Thoracic aorta (tissue), 2 donors: Measurements from ENCODE around the gene SLCO3A1. TPM values are rescaled to one million over a fixed set of nuclear protein-coding genes. Genes with fewer than 3 reads are reported as not detected.
"Not testable (repeated sequence)": the region's sequence is repeated elsewhere in the genome, so short reads cannot be mapped to it uniquely, and the experiment has no call there.

Source experiments
- ATAC-seq: fragments of 150-250 bp; one replicate; pipeline ENCODE4 v1.8.0; 2017; ENCODE audit warnings: low read depth; ENCODE audit not compliant: insufficient number of reproducible peaks, low FRiP score
- DNase-seq: peaks from one replicate; pipeline ENCODE4 v3.0.0-alpha.2; 2020; ENCODE audit warnings: low spot score
- H3K27ac ChIP-seq, 2 donors: fragments of 200-600 bp; sonication (generic); 1 replicate in 1 of 2; 2 replicates in 1 of 2; pipeline ENCODE4 v1.5.1; 2016; ENCODE audit warnings: mild to moderate bottlenecking in 2 of 2, moderate library complexity in 2 of 2
- H3K27me3 ChIP-seq: fragments of 200-600 bp; sonication (generic); replicated peaks from 2 replicates; pipeline ENCODE4 v1.6.0; 2016; ENCODE audit warnings: mild to moderate bottlenecking; ENCODE audit not compliant: insufficient read depth
- H3K36me3 ChIP-seq: fragments of 200-600 bp; sonication (generic); one replicate; pipeline ENCODE4 v1.5.1; 2016
- H3K4me1 ChIP-seq, 2 donors: fragments of 200-600 bp; sonication (generic); 1 replicate in 1 of 2; 2 replicates in 1 of 2; pipeline versions ENCODE4 v1.5.1 to v1.6.0; 2016; ENCODE audit warnings: low read depth in 2 of 2, mild to moderate bottlenecking in 1 of 2; ENCODE audit not compliant: control insufficient read depth in 1 of 2
- H3K4me3 ChIP-seq: fragments of 200-600 bp; sonication (generic); 2 replicates; pipeline ENCODE4 v1.5.1; 2016; ENCODE audit warnings: mild to moderate bottlenecking
- H3K9me3 ChIP-seq: fragments of 200-600 bp; sonication (generic); 2 replicates; pipeline ENCODE4 v1.5.1; 2016
- total RNA-seq, 2 donors: library from RNA; depleted of rRNA; stranded (reverse); fragments of >200 nt; gene quantifications; one replicate each; pipeline versions ENCODE4 v1.1.0 to v1.2.3, GENCODE V29; 2016
- TF ChIP-seq, protein P1 (sequence below): fragments of 200-600 bp; sonication (generic); IDR thresholded peaks from one replicate; pipeline ENCODE4 v1.5.1; 2019; ENCODE audit warnings: antibody characterized with exemption

The SLCO3A1 gene
- total RNA-seq, 2 donors from 2014 or later, result 16.5 to 39.1 TPM

DNA sequence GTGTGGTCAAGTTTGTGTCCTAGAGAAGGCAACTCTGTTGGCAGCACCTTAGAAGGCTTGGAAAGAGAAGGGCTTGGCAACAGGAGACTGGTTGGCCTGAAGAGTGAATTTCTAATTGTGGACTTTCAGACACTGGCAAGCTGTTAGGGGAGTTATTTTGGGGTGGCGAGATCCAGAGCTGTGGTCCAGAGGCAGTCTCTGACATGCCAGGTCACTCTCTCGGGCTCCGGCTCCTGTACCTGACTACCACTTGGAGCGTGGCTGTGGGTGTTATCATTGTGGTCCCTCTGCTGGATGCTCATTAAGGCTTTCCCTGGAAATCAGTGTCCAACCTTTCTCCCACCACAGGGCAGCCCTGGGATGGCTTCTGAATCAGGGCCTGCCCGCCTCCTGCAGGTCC lies 209.0 kb downstream of the SLCO3A1 start:
- peak; percentile 27 for ATAC-seq

DNA sequence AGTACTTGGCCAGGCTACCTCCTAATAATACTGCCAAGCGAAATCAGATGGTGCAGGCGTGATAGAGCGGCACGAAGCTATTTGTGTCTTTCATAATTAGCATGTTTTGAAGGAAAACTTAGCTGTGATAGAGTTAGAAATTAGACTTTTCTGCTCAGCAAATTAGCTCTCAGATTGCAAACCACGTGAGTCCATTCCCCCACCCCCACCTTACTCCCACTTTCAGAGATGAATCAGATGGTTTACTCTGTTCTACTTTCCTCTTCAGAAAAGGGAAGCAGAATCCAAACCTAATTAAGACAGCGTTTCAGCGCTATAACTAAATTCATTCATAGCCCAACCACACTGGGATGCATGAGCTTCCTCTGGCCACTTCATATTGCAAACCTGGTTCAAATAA lies 214.6 kb downstream of the SLCO3A1 start:
- H3K27ac ChIP-seq, result no peak overlapping the region
- TF ChIP-seq, protein P1, sequence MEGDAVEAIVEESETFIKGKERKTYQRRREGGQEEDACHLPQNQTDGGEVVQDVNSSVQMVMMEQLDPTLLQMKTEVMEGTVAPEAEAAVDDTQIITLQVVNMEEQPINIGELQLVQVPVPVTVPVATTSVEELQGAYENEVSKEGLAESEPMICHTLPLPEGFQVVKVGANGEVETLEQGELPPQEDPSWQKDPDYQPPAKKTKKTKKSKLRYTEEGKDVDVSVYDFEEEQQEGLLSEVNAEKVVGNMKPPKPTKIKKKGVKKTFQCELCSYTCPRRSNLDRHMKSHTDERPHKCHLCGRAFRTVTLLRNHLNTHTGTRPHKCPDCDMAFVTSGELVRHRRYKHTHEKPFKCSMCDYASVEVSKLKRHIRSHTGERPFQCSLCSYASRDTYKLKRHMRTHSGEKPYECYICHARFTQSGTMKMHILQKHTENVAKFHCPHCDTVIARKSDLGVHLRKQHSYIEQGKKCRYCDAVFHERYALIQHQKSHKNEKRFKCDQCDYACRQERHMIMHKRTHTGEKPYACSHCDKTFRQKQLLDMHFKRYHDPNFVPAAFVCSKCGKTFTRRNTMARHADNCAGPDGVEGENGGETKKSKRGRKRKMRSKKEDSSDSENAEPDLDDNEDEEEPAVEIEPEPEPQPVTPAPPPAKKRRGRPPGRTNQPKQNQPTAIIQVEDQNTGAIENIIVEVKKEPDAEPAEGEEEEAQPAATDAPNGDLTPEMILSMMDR, result no peak
- H3K9me3 ChIP-seq, result no peaks in the 10 kb centered on the region
- H3K4me3 ChIP-seq, result no peak overlapping the region
- H3K27me3 ChIP-seq, result no peaks in the 10 kb centered on the region
- H3K36me3 ChIP-seq, result no peaks in the 10 kb centered on the region
- peaks cover 17 to 29% of the 10 kb centered on the region in 2 donors for H3K4me1 ChIP-seq
- no peak for DNase-seq
- ATAC-seq, result no peak

More for the DNA sequence above, 209.0 kb downstream of the SLCO3A1 start:
- no peaks in the 10 kb centered on the region for H3K27me3 ChIP-seq
- peaks cover 11 to 22% of the 10 kb centered on the region in 2 donors for H3K4me1 ChIP-seq
- no peak overlapping the region for H3K4me3 ChIP-seq
- TF ChIP-seq, protein P1, result peak; percentile 27
- H3K36me3 ChIP-seq, result no peaks in the 10 kb centered on the region
- DNase-seq, result no peak
- peak overlapping the region; percentile 49 to 75 for H3K27ac ChIP-seq
- no peaks in the 10 kb centered on the region for H3K9me3 ChIP-seq

DNA sequence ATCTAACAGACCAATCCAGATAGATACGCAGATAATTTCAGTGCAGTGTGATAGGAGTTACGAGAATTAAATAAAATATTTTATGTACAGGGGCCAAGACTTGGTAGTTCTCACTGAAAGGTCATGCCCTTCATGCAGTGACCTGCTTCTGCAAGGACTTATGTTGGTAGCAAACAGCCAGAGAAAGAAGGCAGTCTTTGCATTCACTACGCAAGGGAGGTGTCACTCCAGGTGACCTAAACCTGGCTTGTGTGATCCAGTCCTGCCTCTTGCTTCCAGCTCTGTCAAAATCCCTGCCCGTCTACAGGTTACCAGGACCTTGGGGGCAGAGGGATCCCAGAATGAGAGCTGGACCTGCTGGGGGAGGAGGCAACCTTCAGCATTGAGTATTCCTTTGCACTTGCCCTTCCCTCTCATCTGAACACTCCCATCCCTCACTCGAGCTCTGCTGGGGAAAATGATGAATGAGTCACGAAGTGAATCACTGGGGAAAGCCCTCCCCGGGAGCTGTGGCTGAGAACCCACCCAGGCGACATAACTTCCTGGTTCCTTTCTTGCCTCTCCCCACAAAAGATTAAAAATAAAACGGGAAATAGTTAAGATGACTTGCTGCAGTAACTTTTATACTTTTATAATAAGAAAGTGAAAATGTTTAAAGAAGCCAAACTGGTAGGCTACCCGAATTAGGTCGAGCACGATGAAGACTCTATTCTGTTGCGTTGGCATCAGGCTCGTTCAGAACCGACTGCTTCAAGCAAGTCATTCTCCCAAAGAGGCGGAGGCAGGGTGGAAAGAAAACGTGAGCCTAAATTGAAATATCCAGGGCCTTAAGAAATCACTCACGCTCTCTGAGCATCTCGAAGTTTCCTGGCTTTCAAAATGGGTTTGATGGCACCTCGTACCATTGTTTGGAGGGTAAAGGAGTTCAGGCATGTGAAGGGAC lies 216.1 kb downstream of the SLCO3A1 start:
- ATAC-seq (peak; percentile 79), DNase-seq (peak; percentile 50)
- Histone ChIP-seq H3K9me3 (no peaks in the 10 kb centered on the region), H3K4me3 (peak overlapping the region; percentile 71), H3K27me3 (no peaks in the 10 kb centered on the region), H3K27ac (peak overlapping the region; percentile 61 to 91), H3K4me1 (peaks cover 15 to 28% of the 10 kb centered on the region in 2 donors), H3K36me3 (no peaks in the 10 kb centered on the region)
- TF ChIP-seq, protein P1, result no peak

DNA sequence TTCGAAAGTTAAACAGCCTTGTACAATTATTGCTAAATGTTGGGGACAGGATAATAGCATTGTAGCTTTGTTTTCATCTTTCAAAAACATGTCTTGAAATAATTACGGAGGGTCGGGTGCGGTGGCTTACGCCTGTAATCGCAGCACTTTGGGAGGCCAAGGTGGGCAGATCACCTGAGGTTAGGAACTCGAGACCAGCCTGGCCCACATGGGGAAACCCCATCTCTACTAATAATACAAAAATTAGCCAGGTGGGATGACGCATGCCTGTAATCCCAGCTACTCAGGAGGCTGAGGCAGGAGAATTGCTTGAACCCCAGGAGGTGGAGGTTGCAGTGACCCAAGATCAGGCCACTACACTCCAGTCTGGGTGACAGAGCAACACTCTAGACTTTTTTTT lies 216.7 kb downstream of the SLCO3A1 start:
- H3K4me3 ChIP-seq, result peak overlapping the region; percentile 71
- peaks cover 15 to 32% of the 10 kb centered on the region in 2 donors for H3K4me1 ChIP-seq
- not testable (repeated sequence) for H3K27me3 ChIP-seq, H3K9me3 ChIP-seq, ATAC-seq, H3K36me3 ChIP-seq, DNase-seq
- H3K27ac ChIP-seq, result peak overlapping the region; percentile 61 to 91

DNA sequence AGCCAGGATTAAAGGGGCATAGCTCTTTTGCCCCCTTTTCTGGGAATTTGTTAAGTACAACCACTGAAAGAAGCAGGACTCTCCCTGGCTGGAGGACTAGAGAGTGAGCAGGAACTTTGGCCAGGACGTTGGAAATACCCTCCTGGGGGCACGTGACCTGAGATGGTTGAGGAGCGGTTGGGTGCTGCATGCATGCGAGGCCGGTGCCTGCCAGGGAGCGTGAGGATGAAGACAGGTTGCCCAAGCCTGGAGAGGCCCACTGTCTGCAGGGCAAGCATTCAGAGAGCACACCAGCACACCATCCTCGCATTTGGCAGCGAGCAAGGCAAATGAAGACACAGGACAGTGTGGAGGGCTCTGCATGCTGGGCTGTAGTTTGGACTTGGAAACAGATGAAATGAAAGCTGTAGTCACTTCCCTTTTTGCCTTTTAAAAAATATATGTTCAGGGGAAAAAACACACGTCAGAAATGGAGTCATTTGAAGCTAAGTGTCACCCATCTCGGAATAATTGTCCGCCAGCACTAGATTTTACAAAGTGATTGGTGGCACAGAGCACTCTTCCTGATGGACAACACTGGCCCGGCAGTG lies 217.6 kb downstream of the SLCO3A1 start:
- H3K27ac ChIP-seq, result peak overlapping the region in 1 of 2 donors; percentile 91
- no peaks in the 10 kb centered on the region for H3K36me3 ChIP-seq
- peaks cover 15 to 34% of the 10 kb centered on the region in 2 donors for H3K4me1 ChIP-seq
- no peaks in the 10 kb centered on the region for H3K9me3 ChIP-seq
- ATAC-seq (no peak), DNase-seq (no peak)
- no peaks in the 10 kb centered on the region for H3K27me3 ChIP-seq
- TF ChIP-seq, protein P1, result no peak
- H3K4me3 ChIP-seq, result no peak overlapping the region
